MCF 10A (cell line): ENCODE measurements around the gene TKTL1. TPM values are rescaled to one million over a fixed set of nuclear protein-coding genes. Genes with fewer than 3 reads are reported as not detected.
"Not testable (repeated sequence)": the region's sequence is repeated elsewhere in the genome, so short reads cannot be mapped to it uniquely, and the experiment has no call there.

ENCODE experiments used
- BruUV-seq: library from RNA; stranded (reverse); fragments of 400-500 nt; replicated peaks from 2 replicates; lab custom pipeline; 2021; lab: Mats Ljungman, UMichigan
- CTCF ChIA-PET: fragments of 300-600 bp; sonication (Branson Sonifier 250); formaldehyde crosslinking; extraction: SDS; loops from one replicate; lab custom pipeline; 2021; ENCODE audit warnings: antibody characterized with exemption, inconsistent platforms; lab: Yijun Ruan, JAX
- POLR2A ChIA-PET: fragments of 300-600, 350-650 bp; sonication (Branson Sonifier 250); formaldehyde crosslinking; extraction: SDS; loops from one replicate; lab custom pipeline; 2020; ENCODE audit warnings: antibody characterized with exemption, inconsistent platforms; lab: Yijun Ruan, JAX
- DNase-seq: peaks from one replicate; pipeline ENCODE4 v3.0.0-alpha.2; 2018; ENCODE audit not compliant: unreplicated experiment
- H3K27ac Mint-ChIP-seq: one replicate; pipeline ENCODE4 v1.8.0; 2022; ENCODE audit warnings: mild to moderate bottlenecking, low read depth, mixed read lengths; ENCODE audit not compliant: unreplicated experiment
- H3K27me3 Mint-ChIP-seq: one replicate; pipeline ENCODE4 v1.8.0; 2022; ENCODE audit warnings: mixed read lengths; ENCODE audit not compliant: insufficient read depth, unreplicated experiment
- H3K36me3 Mint-ChIP-seq: one replicate; pipeline ENCODE4 v1.8.0; 2022; ENCODE audit warnings: mild to moderate bottlenecking, moderate library complexity, mixed read lengths; ENCODE audit not compliant: insufficient read depth, unreplicated experiment
- H3K4me1 Mint-ChIP-seq: one replicate; pipeline ENCODE4 v1.8.0; 2022; ENCODE audit warnings: mixed read lengths; ENCODE audit not compliant: insufficient read depth, unreplicated experiment
- H3K4me3 Mint-ChIP-seq: one replicate; pipeline ENCODE4 v1.8.0; 2022; ENCODE audit warnings: mild to moderate bottlenecking, moderate library complexity, mixed read lengths; ENCODE audit not compliant: unreplicated experiment
- H3K9me3 Mint-ChIP-seq: one replicate; pipeline ENCODE4 v1.8.0; 2022; ENCODE audit warnings: mixed read lengths; ENCODE audit not compliant: unreplicated experiment
- CTCF ChIP-seq: fragments of 200-600 bp; IDR thresholded peaks from one replicate; pipeline ENCODE4 v1.8.0; 2022; ENCODE audit warnings: antibody characterized with exemption, mild to moderate bottlenecking; ENCODE audit not compliant: unreplicated experiment
- intact Hi-C: fragments of 100-400 bp; cut with micrococcal nuclease; formaldehyde crosslinking; loops from 2 replicates; pipeline ENCODE4 v1.14.1; 2022
- total RNA-seq: library from RNA; stranded (reverse); gene quantifications from 2 replicates; pipeline ENCODE4 v1.2.3, GENCODE V29; 2022

Gene TKTL1
- total RNA-seq, 1 experiment from 2014 or later = not detected

GRCh38 chrX:154333116-154333515 is 37.5 kb downstream of the TKTL1 start:
- BruUV-seq = no TSS peak
- intact Hi-C loops = no loop called here
- ChIA-PET CTCF (interaction anchor here (0.6 to 0.7 kb wide), 2 partner anchors 17 to 664 kb away, joined by 3 to 5 read pairs; no protein-coding TSS in a partner anchor), POLR2A (no interaction called here)
- Mint-ChIP-seq H3K4me1 (no peaks in the 10 kb centered on the region), H3K27ac (no peak overlapping the region), H3K9me3 (no peaks in the 10 kb centered on the region), H3K27me3 (peaks cover 71% of the 10 kb centered on the region), H3K36me3 (no peaks in the 10 kb centered on the region), H3K4me3 (no peak overlapping the region)
- no peak for DNase-seq
- TF ChIP-seq CTCF = no peak

- Mint-ChIP-seq H3K9me3 (no peaks in the 10 kb centered on the region), H3K27ac (no peak overlapping the region), H3K4me1 (no peaks in the 10 kb centered on the region), H3K4me3 (no peak overlapping the region), H3K36me3 (no peaks in the 10 kb centered on the region), H3K27me3 (peaks cover 63% of the 10 kb centered on the region)
- no peak for TF ChIP-seq CTCF
- BruUV-seq = no TSS peak
- CTCF ChIA-PET = no interaction called here
- POLR2A ChIA-PET = no interaction called here
- no peak for DNase-seq
- intact Hi-C loops = no loop called here
These were observed 38.3 kb downstream of the TKTL1 start for GRCh38 chrX:154333837-154334271.

GRCh38 chrX:154334496-154334895 is 38.9 kb downstream of the TKTL1 start:
- TF ChIP-seq CTCF = no peak
- H3K27ac Mint-ChIP-seq = no peak overlapping the region
- H3K27me3 Mint-ChIP-seq = peaks cover 61% of the 10 kb centered on the region
- no peaks in the 10 kb centered on the region for H3K36me3 Mint-ChIP-seq
- H3K9me3 Mint-ChIP-seq = no peaks in the 10 kb centered on the region
- intact Hi-C loops = no loop called here
- DNase-seq = no peak
- H3K4me1 Mint-ChIP-seq = no peaks in the 10 kb centered on the region
- BruUV-seq = no TSS peak
- ChIA-PET POLR2A (no interaction called here), CTCF (no interaction called here)
- H3K4me3 Mint-ChIP-seq = no peak overlapping the region

- DNase-seq, H3K36me3 Mint-ChIP-seq, H3K27me3 Mint-ChIP-seq, H3K4me3 Mint-ChIP-seq, CTCF ChIA-PET, POLR2A ChIA-PET, BruUV-seq, H3K9me3 Mint-ChIP-seq, intact Hi-C loops, H3K27ac Mint-ChIP-seq, H3K4me1 Mint-ChIP-seq: not testable (repeated sequence)
These were observed 46.1 kb downstream of the TKTL1 start for GRCh38 chrX:154341399-154342298.

- H3K9me3 Mint-ChIP-seq, H3K4me1 Mint-ChIP-seq, H3K27ac Mint-ChIP-seq, H3K4me3 Mint-ChIP-seq, POLR2A ChIA-PET, intact Hi-C loops, BruUV-seq, H3K27me3 Mint-ChIP-seq, CTCF ChIA-PET, DNase-seq: not testable (repeated sequence)
- H3K36me3 Mint-ChIP-seq = peaks cover 13% of the 10 kb centered on the region
These were observed 47.5 kb downstream of the TKTL1 start for GRCh38 chrX:154343063-154343462.

- H3K27ac Mint-ChIP-seq, H3K4me3 Mint-ChIP-seq, intact Hi-C loops, H3K9me3 Mint-ChIP-seq, CTCF ChIA-PET, DNase-seq, POLR2A ChIA-PET, BruUV-seq, H3K27me3 Mint-ChIP-seq, H3K4me1 Mint-ChIP-seq: not testable (repeated sequence)
- peaks cover 18% of the 10 kb centered on the region for H3K36me3 Mint-ChIP-seq
These were observed 48.0 kb downstream of the TKTL1 start for GRCh38 chrX:154343620-154344019.
